ENCODE measurements around the gene C6orf163.

Gene C6orf163

GRCh38 chr6:87330961-87331360 is 13.7 kb upstream of the C6orf163 start:
- TF ChIP-seq, protein P1, sequence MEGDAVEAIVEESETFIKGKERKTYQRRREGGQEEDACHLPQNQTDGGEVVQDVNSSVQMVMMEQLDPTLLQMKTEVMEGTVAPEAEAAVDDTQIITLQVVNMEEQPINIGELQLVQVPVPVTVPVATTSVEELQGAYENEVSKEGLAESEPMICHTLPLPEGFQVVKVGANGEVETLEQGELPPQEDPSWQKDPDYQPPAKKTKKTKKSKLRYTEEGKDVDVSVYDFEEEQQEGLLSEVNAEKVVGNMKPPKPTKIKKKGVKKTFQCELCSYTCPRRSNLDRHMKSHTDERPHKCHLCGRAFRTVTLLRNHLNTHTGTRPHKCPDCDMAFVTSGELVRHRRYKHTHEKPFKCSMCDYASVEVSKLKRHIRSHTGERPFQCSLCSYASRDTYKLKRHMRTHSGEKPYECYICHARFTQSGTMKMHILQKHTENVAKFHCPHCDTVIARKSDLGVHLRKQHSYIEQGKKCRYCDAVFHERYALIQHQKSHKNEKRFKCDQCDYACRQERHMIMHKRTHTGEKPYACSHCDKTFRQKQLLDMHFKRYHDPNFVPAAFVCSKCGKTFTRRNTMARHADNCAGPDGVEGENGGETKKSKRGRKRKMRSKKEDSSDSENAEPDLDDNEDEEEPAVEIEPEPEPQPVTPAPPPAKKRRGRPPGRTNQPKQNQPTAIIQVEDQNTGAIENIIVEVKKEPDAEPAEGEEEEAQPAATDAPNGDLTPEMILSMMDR (conservative IDR thresholded peaks at IDR 0.05; ENCODE audit: low read depth, low read length), result no peak
- Histone ChIP-seq H3K36me3 (ENCODE audit: insufficient read depth) (no peaks in the 10 kb centered on the region), H3K27me3 (ENCODE audit: insufficient read depth, low read depth) (no peaks in the 10 kb centered on the region), H3K4me3 (IDR thresholded peaks at IDR 0.05; ENCODE audit: insufficient read depth, low read depth, low read length) (no peak overlapping the region), H3K27ac (no peak overlapping the region), H3K4me1 (ENCODE audit: low read depth, poor library complexity, severe bottlenecking) (no peaks in the 10 kb centered on the region), H4K20me1 (ENCODE audit: insufficient read depth) (no peaks in the 10 kb centered on the region), H2AFZ (ENCODE audit: low read depth) (no peak overlapping the region), H3K79me2 (ENCODE audit: insufficient read depth, low read depth) (no peaks in the 10 kb centered on the region), H3K9ac (no peak overlapping the region), H3K4me2 (no peak overlapping the region)

GRCh38 chr6:87333033-87333432 is 11.6 kb upstream of the C6orf163 start:
- H3K36me3 ChIP-seq (ENCODE audit: insufficient read depth), result no peaks in the 10 kb centered on the region
- TF ChIP-seq, protein P1 (conservative IDR thresholded peaks at IDR 0.05; ENCODE audit: low read depth, low read length), result no peak
- H3K4me2 ChIP-seq, result no peak overlapping the region
- H3K9ac ChIP-seq, result no peak overlapping the region
- no peaks in the 10 kb centered on the region for H3K79me2 ChIP-seq (ENCODE audit: insufficient read depth, low read depth)
- H3K4me3 ChIP-seq (IDR thresholded peaks at IDR 0.05; ENCODE audit: insufficient read depth, low read depth, low read length), result no peak overlapping the region
- no peak overlapping the region for H3K27ac ChIP-seq
- no peaks in the 10 kb centered on the region for H3K27me3 ChIP-seq (ENCODE audit: insufficient read depth, low read depth)
- H3K4me1 ChIP-seq (ENCODE audit: low read depth, poor library complexity, severe bottlenecking), result no peaks in the 10 kb centered on the region
- no peak overlapping the region for H2AFZ ChIP-seq (ENCODE audit: low read depth)
- no peaks in the 10 kb centered on the region for H4K20me1 ChIP-seq (ENCODE audit: insufficient read depth)

DNA sequence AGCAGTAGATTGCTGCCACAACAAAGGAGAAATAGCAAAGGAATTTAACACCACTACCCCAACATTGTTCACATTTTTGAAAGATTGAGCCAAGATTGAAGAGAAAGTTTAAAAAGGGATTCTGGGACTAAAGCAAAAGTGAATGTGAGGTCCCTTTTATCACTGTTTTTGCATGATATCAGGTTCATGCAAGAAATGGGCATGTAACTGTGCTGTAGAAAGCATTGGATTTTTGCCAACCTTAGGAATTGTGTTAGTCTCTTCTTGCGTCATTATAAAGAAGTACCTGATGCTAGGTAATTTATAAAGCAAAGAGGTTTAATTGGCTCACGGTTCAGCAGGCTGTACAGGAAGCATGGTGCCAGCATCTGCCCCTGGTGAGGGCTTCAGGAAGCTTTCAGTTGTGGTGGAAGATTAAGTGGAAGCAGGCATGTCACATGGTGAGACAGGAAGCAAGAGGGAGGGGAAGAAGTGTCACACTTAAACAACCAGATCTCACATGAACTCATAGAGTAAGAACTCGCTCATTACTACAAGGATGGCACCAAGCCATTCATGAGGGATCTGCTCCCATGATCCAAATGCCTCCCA is 10.9 kb upstream of the C6orf163 start:
- Histone ChIP-seq H3K36me3 (ENCODE audit: insufficient read depth) (no peaks in the 10 kb centered on the region), H3K4me2 (no peak overlapping the region), H3K27ac (no peak overlapping the region), H3K27me3 (ENCODE audit: insufficient read depth, low read depth) (no peaks in the 10 kb centered on the region), H3K4me1 (ENCODE audit: low read depth, poor library complexity, severe bottlenecking) (no peaks in the 10 kb centered on the region), H4K20me1 (ENCODE audit: insufficient read depth) (no peaks in the 10 kb centered on the region), H3K9ac (no peak overlapping the region), H2AFZ (ENCODE audit: low read depth) (no peak overlapping the region), H3K4me3 (IDR thresholded peaks at IDR 0.05; ENCODE audit: insufficient read depth, low read depth, low read length) (no peak overlapping the region), H3K79me2 (ENCODE audit: insufficient read depth, low read depth) (no peaks in the 10 kb centered on the region)
- TF ChIP-seq, protein P1 (conservative IDR thresholded peaks at IDR 0.05; ENCODE audit: low read depth, low read length), result no peak

GRCh38 chr6:87334683-87335082 is 9.9 kb upstream of the C6orf163 start:
- Histone ChIP-seq H3K36me3 (ENCODE audit: insufficient read depth) (no peaks in the 10 kb centered on the region), H3K4me1 (ENCODE audit: low read depth, poor library complexity, severe bottlenecking) (no peaks in the 10 kb centered on the region), H3K27ac (no peak overlapping the region), H3K4me3 (IDR thresholded peaks at IDR 0.05; ENCODE audit: insufficient read depth, low read depth, low read length) (no peak overlapping the region), H4K20me1 (ENCODE audit: insufficient read depth) (no peaks in the 10 kb centered on the region), H2AFZ (ENCODE audit: low read depth) (no peak overlapping the region), H3K27me3 (ENCODE audit: insufficient read depth, low read depth) (no peaks in the 10 kb centered on the region), H3K4me2 (no peak overlapping the region), H3K9ac (no peak overlapping the region), H3K79me2 (ENCODE audit: insufficient read depth, low read depth) (no peaks in the 10 kb centered on the region)
- TF ChIP-seq, protein P1 (conservative IDR thresholded peaks at IDR 0.05; ENCODE audit: low read depth, low read length), result no peak

Data from KMS-11 (cell line).